Right lobe of liver (tissue), 6 donors: ENCODE measurements around the gene TLN1. TPM values are rescaled to one million over a fixed set of nuclear protein-coding genes. Genes with fewer than 3 reads are reported as not detected.
A peak's percentile ranks its signal among the peaks of the same experiment; 100 is the strongest.

Experiments
- ATAC-seq, 4 donors: fragments of 200-7000 bp; cut with Tn5 transposase; one replicate each; pipeline ENCODE4 v1.9.1; 2020; ENCODE audit warnings: mild to moderate bottlenecking in 4 of 4, moderate library complexity in 4 of 4
- DNase-seq, 3 donors: peaks; one replicate each; pipeline ENCODE4 v3.0.0-alpha.2; 2020
- H3K27ac ChIP-seq, 3 donors: fragments of 200-600 bp; one replicate each; pipeline ENCODE4 v1.8.0; 2022
- H3K27me3 ChIP-seq, 2 donors: fragments of 200-600 bp; one replicate each; pipeline ENCODE4 v1.8.0; 2022
- H3K36me3 ChIP-seq, 4 donors: fragments of 200-600 bp; sonication (generic) in 1 of 4; one replicate each; pipeline versions ENCODE4 v1.5.1 to v1.8.0; 2017 to 2022; ENCODE audit warnings: control low read depth in 1 of 4
- H3K4me1 ChIP-seq, 4 donors: fragments of 200-600 bp; sonication (generic) in 1 of 4; one replicate each; pipeline versions ENCODE4 v1.5.1 to v1.8.0; 2017 to 2022; ENCODE audit warnings: control low read depth in 1 of 4
- H3K4me3 ChIP-seq, 3 donors: fragments of 200-600 bp; one replicate each; pipeline ENCODE4 v1.8.0; 2022
- H3K9me3 ChIP-seq, 4 donors: fragments of 200-600 bp; sonication (generic) in 1 of 4; one replicate each; pipeline versions ENCODE4 v1.5.1 to v1.8.0; 2017 to 2022; ENCODE audit warnings: control low read depth in 1 of 4
- POLR2A ChIP-seq: fragments of 450-650 bp; IDR thresholded peaks from one replicate; pipeline ENCODE4 v1.6.1; 2017; ENCODE audit warnings: antibody characterized with exemption, mild to moderate bottlenecking
- WGBS: methylation state at CpG from one replicate; pipeline ENCODE4 v1.1.6; 2018; ENCODE audit warnings: low coverage, low lambda C conversion rate; ENCODE audit not compliant: insufficient coverage; ENCODE audit errors: missing lambda C conversion rate; 5-methylcytosine and 5-hydroxymethylcytosine counted together
- intact Hi-C, 2 donors: fragments of 100-400 bp; cut with DNase I; formaldehyde crosslinking; loops; one replicate each; pipeline versions ENCODE4 v1.11.2 to v1.14.1; 2022
- total RNA-seq, 6 experiments: library from RNA; depleted of rRNA in 2 of 6; stranded (reverse); fragments of >200 nt in 2 of 6; fragmentation: NEBNext Ultra II Directional in 3 of 6; extraction: Animal tissue kit (Norgen Biotek cat#: 25700) in 3 of 6; gene quantifications; one replicate each; pipeline versions ENCODE4 v1.1.0 to v1.2.4, GENCODE V29; 2016 to 2023
- TF ChIP-seq, protein P1 (sequence below), 4 donors: fragments of 200-600 bp in 3 of 4; fragments of 450-650 bp in 1 of 4; IDR thresholded peaks; one replicate each; pipeline versions ENCODE4 v1.5.1 to v1.8.0; 2016 to 2022; ENCODE audit warnings: antibody characterized with exemption in 4 of 4, mild to moderate bottlenecking in 2 of 4
- donor health status: DM: no; HTN: yes; CAD: no.
- donor health status: DM: no; HTN: no; CAD: no.
- donor health status: DM: no; HTN: no; CAD: no.
- donor health status: DM: no; HTN: yes; CAD: no.
- donor health status: DM: no; HTN: yes; CAD: no.

The TLN1 gene
- total RNA-seq, 6 experiments from 2014 or later: 103 to 168 (median 128) TPM

DNA sequence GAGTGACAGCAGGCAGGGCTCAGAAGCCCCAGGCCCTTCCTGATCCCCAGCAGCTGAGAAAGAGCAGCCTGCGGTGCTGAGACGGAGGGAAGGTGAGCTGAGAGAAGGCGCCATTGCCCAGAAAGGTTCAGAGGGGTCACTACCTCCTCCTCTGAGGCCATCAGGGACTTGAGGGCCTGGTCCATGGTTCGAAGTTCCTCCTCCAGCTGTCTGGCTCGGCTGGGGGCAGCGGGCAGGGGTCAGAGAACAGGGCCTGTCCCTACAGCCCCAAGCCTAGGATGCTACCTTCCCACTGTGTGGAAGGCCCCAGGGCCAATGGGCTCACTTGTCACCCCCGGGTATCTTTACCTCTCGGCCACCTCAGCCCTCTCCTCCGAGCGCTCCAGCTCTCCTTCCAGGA lies 47.1 kb downstream of the TLN1 start:
- no peaks in the 10 kb centered on the region for H3K36me3 ChIP-seq
- TF ChIP-seq, protein P1, sequence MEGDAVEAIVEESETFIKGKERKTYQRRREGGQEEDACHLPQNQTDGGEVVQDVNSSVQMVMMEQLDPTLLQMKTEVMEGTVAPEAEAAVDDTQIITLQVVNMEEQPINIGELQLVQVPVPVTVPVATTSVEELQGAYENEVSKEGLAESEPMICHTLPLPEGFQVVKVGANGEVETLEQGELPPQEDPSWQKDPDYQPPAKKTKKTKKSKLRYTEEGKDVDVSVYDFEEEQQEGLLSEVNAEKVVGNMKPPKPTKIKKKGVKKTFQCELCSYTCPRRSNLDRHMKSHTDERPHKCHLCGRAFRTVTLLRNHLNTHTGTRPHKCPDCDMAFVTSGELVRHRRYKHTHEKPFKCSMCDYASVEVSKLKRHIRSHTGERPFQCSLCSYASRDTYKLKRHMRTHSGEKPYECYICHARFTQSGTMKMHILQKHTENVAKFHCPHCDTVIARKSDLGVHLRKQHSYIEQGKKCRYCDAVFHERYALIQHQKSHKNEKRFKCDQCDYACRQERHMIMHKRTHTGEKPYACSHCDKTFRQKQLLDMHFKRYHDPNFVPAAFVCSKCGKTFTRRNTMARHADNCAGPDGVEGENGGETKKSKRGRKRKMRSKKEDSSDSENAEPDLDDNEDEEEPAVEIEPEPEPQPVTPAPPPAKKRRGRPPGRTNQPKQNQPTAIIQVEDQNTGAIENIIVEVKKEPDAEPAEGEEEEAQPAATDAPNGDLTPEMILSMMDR (IDR thresholded peaks at IDR 0.05): no peak
- no peak for TF ChIP-seq POLR2A
- intact Hi-C loops: no loop called here
- ATAC-seq (no peak), DNase-seq (peak in 1 of 3 donors; percentile 8)
- no peaks in the 10 kb centered on the region for H3K27me3 ChIP-seq
- H3K9me3 ChIP-seq: no peaks in the 10 kb centered on the region
- H3K4me3 ChIP-seq: no peak overlapping the region
- no peaks in the 10 kb centered on the region for H3K4me1 ChIP-seq
- H3K27ac ChIP-seq: no peak overlapping the region
- 100% methylated on average over 2 of the region's 10 CpGs for WGBS

DNA sequence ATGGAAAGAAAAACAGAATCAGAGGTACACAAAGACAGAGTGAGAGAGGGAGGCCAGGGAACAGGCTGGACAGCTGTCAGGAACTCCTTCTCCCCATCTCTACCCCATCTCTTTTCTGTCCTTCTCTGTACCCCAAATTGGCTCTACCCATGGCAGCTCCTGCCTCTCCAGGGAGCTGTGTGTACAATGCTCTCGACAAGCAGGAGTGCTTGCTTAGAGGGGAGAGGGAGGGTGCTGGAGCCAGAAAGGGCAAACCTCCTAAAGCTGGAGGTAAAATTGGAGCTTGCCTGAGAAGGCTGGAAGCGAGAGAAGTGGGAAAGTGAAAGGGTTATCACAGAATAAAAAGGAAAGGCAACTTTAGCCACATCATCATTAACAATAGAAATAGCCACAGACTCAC lies 48.7 kb downstream of the TLN1 start:
- WGBS: 73% methylated on average over 2 of the region's 2 CpGs
- DNase-seq (no peak), ATAC-seq (no peak)
- no peaks in the 10 kb centered on the region for H3K27me3 ChIP-seq
- H3K9me3 ChIP-seq: no peaks in the 10 kb centered on the region
- TF ChIP-seq, protein P1 (IDR thresholded peaks at IDR 0.05): no peak
- no peak for TF ChIP-seq POLR2A
- H3K4me1 ChIP-seq: no peaks in the 10 kb centered on the region
- no peak overlapping the region for H3K27ac ChIP-seq
- H3K36me3 ChIP-seq: no peaks in the 10 kb centered on the region
- intact Hi-C loops: no loop called here
- H3K4me3 ChIP-seq: no peak overlapping the region

DNA sequence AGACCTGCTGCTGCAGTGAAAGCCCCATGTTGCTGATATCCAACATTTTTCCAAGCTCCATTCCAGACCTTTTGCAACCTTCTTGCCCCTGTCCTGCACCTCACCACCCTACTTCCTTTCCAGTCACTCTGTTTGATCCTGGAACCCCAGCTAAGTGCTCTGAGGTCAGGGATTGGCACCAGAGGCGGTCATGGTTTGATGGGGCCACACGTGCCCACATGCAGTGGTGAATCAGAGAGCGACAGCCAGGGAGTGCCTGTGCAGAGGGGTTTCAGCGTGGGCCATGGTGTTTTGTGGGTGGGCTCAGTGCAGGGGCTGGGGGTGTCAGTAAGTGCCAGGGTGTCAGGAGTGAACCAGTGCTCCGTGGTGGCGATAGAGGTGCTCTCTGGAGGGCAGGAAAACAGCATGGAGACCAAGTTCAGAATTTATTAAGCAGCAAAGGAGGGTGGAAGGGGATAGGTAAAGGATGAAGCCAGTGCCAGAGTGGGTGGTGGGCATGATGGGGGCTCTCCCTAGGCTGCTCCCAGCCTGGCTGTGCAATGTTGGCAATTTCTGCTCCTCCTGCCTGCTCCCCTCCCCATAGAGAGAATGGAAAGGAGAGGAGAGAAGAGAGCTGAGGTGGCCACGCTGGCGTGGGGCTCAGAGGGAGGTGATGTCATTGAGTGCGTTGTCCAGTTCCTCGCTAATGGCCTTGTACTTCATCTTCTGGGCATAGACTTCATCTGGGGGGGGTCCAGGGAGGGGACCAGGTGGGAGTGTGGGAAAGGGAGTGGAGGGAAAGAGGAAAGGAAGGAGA lies 49.3 kb downstream of the TLN1 start:
- no peak for ATAC-seq
- H3K9me3 ChIP-seq: no peaks in the 10 kb centered on the region
- no peaks in the 10 kb centered on the region for H3K27me3 ChIP-seq
- peak in 1 of 3 donors; percentile 6 for DNase-seq
- WGBS: 92% methylated on average over 10 of the region's 10 CpGs
- H3K4me1 ChIP-seq: no peaks in the 10 kb centered on the region
- intact Hi-C loops: no loop called here
- H3K4me3 ChIP-seq: no peak overlapping the region
- H3K36me3 ChIP-seq: no peaks in the 10 kb centered on the region
- H3K27ac ChIP-seq: no peak overlapping the region
- TF ChIP-seq POLR2A: no peak
- TF ChIP-seq, protein P1 (IDR thresholded peaks at IDR 0.05): no peak

DNA sequence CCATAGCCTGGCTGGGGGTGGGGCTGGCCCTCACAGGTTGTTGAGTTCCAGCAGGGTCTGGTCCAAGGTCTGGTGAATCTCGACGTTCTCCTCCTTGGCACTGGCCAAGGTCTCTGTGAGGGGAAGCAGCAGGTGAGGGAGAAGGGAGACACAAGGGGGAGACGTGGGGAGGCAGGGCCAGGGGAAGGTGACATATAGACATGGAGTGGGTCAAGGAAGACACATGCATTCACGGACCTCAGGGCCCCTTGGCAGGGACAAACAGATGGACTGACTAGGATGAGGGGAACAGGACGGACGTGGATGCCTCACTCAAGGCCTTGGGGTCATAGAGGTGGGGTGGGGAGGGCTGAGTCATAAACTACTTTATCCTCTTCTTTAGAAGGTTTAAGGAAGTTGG lies 49.9 kb downstream of the TLN1 start:
- ATAC-seq: no peak
- H3K27me3 ChIP-seq: no peaks in the 10 kb centered on the region
- no peaks in the 10 kb centered on the region for H3K4me1 ChIP-seq
- H3K4me3 ChIP-seq: no peak overlapping the region
- no peak overlapping the region for H3K27ac ChIP-seq
- TF ChIP-seq, protein P1 (IDR thresholded peaks at IDR 0.05): no peak
- TF ChIP-seq POLR2A: no peak
- peak in 1 of 3 donors; percentile 8 for DNase-seq
- WGBS: 82% methylated on average over 4 of the region's 6 CpGs
- no peaks in the 10 kb centered on the region for H3K9me3 ChIP-seq
- H3K36me3 ChIP-seq: no peaks in the 10 kb centered on the region
- intact Hi-C loops: no loop called here
